ENCODE data around the gene ATP5PD. TPM values are rescaled to one million over a fixed set of nuclear protein-coding genes. Genes with fewer than 3 reads are reported as not detected.
A peak's percentile ranks its signal among the peaks of the same experiment; 100 is the strongest.

ATP5PD gene
- total RNA-seq, 1 experiment from 2014 or later: 413 TPM

GRCh38 chr17:75019710-75020109 is 27.1 kb downstream of the ATP5PD start:
- Histone ChIP-seq H3K9me3 (ENCODE audit: control insufficient read depth, insufficient read depth, low read depth, low read length) (no peaks in the 10 kb centered on the region), H3K4me3 (ENCODE audit: low read depth in 2 of 2, low read length in 2 of 2) (no peak overlapping the region), H3K36me3 (ENCODE audit: control insufficient read depth, insufficient read depth, low read length) (peaks cover 2% of the 10 kb centered on the region; the same call in 1 of the 2 replicates), H3K4me1 (ENCODE audit: control insufficient read depth, insufficient read depth, low read length) (no peaks in the 10 kb centered on the region), H3K27me3 (ENCODE audit: control insufficient read depth, insufficient read depth, low read length) (no peaks in the 10 kb centered on the region), H3K27ac (ENCODE audit: low read length) (no peak overlapping the region)
- in situ Hi-C loops (cut with HindIII; ENCODE audit: low pct_unique_long_range_greater_than_20kb, low sequenced_read_pairs) (no loop called here), intact Hi-C loops (cut with micrococcal nuclease; ENCODE audit: unreplicated experiment) (no loop called here)
- ChIA-PET POLR2A (interaction anchor here (0.6 kb wide), 1 partner anchor 113 kb away, joined by 12 read pairs; no protein-coding TSS in a partner anchor), CTCF (interaction anchor here (0.6 to 0.7 kb wide), 2 partner anchors 58 to 1529 kb away, joined by 4 to 5 read pairs; no protein-coding TSS in a partner anchor)
- ATAC-seq (no peak), DNase-seq (ENCODE audit: low read depth, low spot score) (no peak)
- no TSS peak for BruUV-seq (replicated peaks)
- TF ChIP-seq TCF7L2 (IDR thresholded peaks at IDR 0.05; ENCODE audit: low read depth, low read length): no peak
- no peak for TF ChIP-seq POLR2AphosphoS5 (IDR thresholded peaks at IDR 0.05; ENCODE audit: low read depth, low read length)
- TF ChIP-seq CTCF (IDR thresholded peaks at IDR 0.05): no peak
- TF ChIP-seq REST (IDR thresholded peaks at IDR 0.05; ENCODE audit: insufficient read depth in 1 of 2, low read depth in 2 of 2, low read length in 1 of 2): no peak
- TF ChIP-seq SIN3A (IDR thresholded peaks at IDR 0.05; ENCODE audit: borderline replicate concordance, insufficient read depth, low read depth, low read length): no peak

- H3K9me3 ChIP-seq (ENCODE audit: control insufficient read depth, insufficient read depth, low read depth, low read length): no peaks in the 10 kb centered on the region
- BruUV-seq (replicated peaks): no TSS peak
- ATAC-seq (peak; percentile 14; the same call in 1 of the 2 replicates), DNase-seq (ENCODE audit: low read depth, low spot score) (no peak)
- H3K4me3 ChIP-seq (ENCODE audit: low read depth in 2 of 2, low read length in 2 of 2): no peak overlapping the region
- in situ Hi-C loops (cut with HindIII; ENCODE audit: low pct_unique_long_range_greater_than_20kb, low sequenced_read_pairs): no loop called here
- TF ChIP-seq TCF7L2 (IDR thresholded peaks at IDR 0.05; ENCODE audit: low read depth, low read length): no peak
- TF ChIP-seq POLR2AphosphoS5 (IDR thresholded peaks at IDR 0.05; ENCODE audit: low read depth, low read length): no peak
- no peak for TF ChIP-seq REST (IDR thresholded peaks at IDR 0.05; ENCODE audit: insufficient read depth in 1 of 2, low read depth in 2 of 2, low read length in 1 of 2)
- TF ChIP-seq CTCF (IDR thresholded peaks at IDR 0.05): no peak
- no peak for TF ChIP-seq SIN3A (IDR thresholded peaks at IDR 0.05; ENCODE audit: borderline replicate concordance, insufficient read depth, low read depth, low read length)
- peaks cover 2% of the 10 kb centered on the region; the same call in 1 of the 2 replicates for H3K36me3 ChIP-seq (ENCODE audit: control insufficient read depth, insufficient read depth, low read length)
- no peak overlapping the region for H3K27ac ChIP-seq (ENCODE audit: low read length)
- POLR2A ChIA-PET: interaction anchor here (0.6 kb wide), 1 partner anchor 22 kb away, joined by 3 read pairs; no protein-coding TSS in a partner anchor
- intact Hi-C loops (cut with micrococcal nuclease; ENCODE audit: unreplicated experiment): no loop called here
- no peaks in the 10 kb centered on the region for H3K27me3 ChIP-seq (ENCODE audit: control insufficient read depth, insufficient read depth, low read length)
- H3K4me1 ChIP-seq (ENCODE audit: control insufficient read depth, insufficient read depth, low read length): no peaks in the 10 kb centered on the region
- CTCF ChIA-PET: interaction anchor here (0.6 to 0.7 kb wide), 2 partner anchors 57 to 1528 kb away, joined by 4 to 5 read pairs; no protein-coding TSS in a partner anchor
Observed at GRCh38 chr17:75019146-75019545, 27.6 kb downstream of the ATP5PD start.

All from Panc1 (cell line).